SK-N-SH (cell line): ENCODE measurements around the gene ZNF236.

Experiments used
- CTCF ChIP-seq: fragments of 200-600 bp; sonication (generic); IDR thresholded peaks from 2 replicates; pipeline ENCODE4 v1.6.1; 2017; ENCODE audit warnings: antibody characterized with exemption, mild to moderate bottlenecking, moderate library complexity
- EP300 ChIP-seq, 2 experiments: IDR thresholded peaks; 2 replicates each; pipeline versions ENCODE4 v1.4.0 to v1.6.1; 2012; ENCODE audit warnings: borderline replicate concordance in 1 of 2, low read depth in 1 of 2, low read length in 1 of 2
- FOSL2 ChIP-seq: IDR thresholded peaks from 2 replicates; pipeline ENCODE4 v1.4.0; 2012; ENCODE audit warnings: low read depth, mild to moderate bottlenecking, moderate library complexity, borderline replicate concordance
- GATA2 ChIP-seq: sonication (generic); formaldehyde crosslinking; IDR thresholded peaks from 2 replicates; pipeline ENCODE4 v1.5.0; 2020; ENCODE audit warnings: mild to moderate bottlenecking, missing genetic modification reagents
- MAX ChIP-seq: IDR thresholded peaks from 2 replicates; pipeline ENCODE4 v1.4.0; 2012; ENCODE audit warnings: low read depth
- POLR2AphosphoS5 ChIP-seq: IDR thresholded peaks from 2 replicates; pipeline ENCODE4 v1.6.1; 2012; ENCODE audit warnings: low read depth, low read length
- REST ChIP-seq: IDR thresholded peaks from 2 replicates; pipeline ENCODE4 v1.6.1; 2012; ENCODE audit warnings: mild to moderate bottlenecking, low read depth, low read length, moderate library complexity
- TAF1 ChIP-seq: IDR thresholded peaks from 2 replicates; pipeline ENCODE4 v1.6.1; 2012; ENCODE audit warnings: low read depth, mild to moderate bottlenecking, low read length, moderate library complexity, borderline replicate concordance
- USF1 ChIP-seq: IDR thresholded peaks from 2 replicates; pipeline ENCODE4 v1.4.0; 2012; ENCODE audit warnings: low read depth, borderline replicate concordance
- YY1 ChIP-seq: IDR thresholded peaks from 2 replicates; pipeline ENCODE4 v1.4.0; 2012; ENCODE audit warnings: low read depth, mild to moderate bottlenecking
- ZBTB33 ChIP-seq: IDR thresholded peaks from 2 replicates; pipeline ENCODE4 v1.4.0; 2012; ENCODE audit warnings: low read depth, borderline replicate concordance

- no peak for TF ChIP-seq CTCF
- TF ChIP-seq POLR2AphosphoS5 = no peak
- TF ChIP-seq FOSL2 = no peak
- no peak for TF ChIP-seq REST
- TF ChIP-seq TAF1 = no peak
- TF ChIP-seq ZBTB33 = no peak
- TF ChIP-seq GATA2 (CRISPR knock-in tag) = no peak
- no peak for TF ChIP-seq MAX
- TF ChIP-seq YY1 = no peak
- TF ChIP-seq USF1 = no peak
- no peak for TF ChIP-seq EP300 (IDR thresholded peaks at IDR 0.05; ENCODE audit: borderline replicate concordance in 1 of 2, low read depth in 1 of 2, low read length in 1 of 2)
Measured at GRCh38 chr18:76788571-76789317, 33.6 kb upstream of the ZNF236 start.
